SK-N-SH (cell line): ENCODE data around the gene OR10V1. TPM values are rescaled to one million over a fixed set of nuclear protein-coding genes. Genes with fewer than 3 reads are reported as not detected.

Experiments
- CTCF ChIA-PET: fragments of 300-600, 350-600 bp; formaldehyde crosslinking; extraction: SDS; loops from one replicate; lab custom pipeline; 2021; lab: Yijun Ruan, JAX
- POLR2A ChIA-PET: fragments of 350-600 bp; sonication (Branson Sonifier 250); formaldehyde crosslinking; extraction: SDS; loops from one replicate; lab custom pipeline; 2020; ENCODE audit warnings: antibody characterized with exemption, inconsistent platforms; lab: Yijun Ruan, JAX
- DNase-seq: peaks from one replicate; pipeline ENCODE4 v3.0.0; 2012
- H2AFZ ChIP-seq: fragments of 200-600 bp; sonication (generic); 2 replicates; pipeline ENCODE4 v1.8.1; 2016; ENCODE audit warnings: antibody characterized with exemption, mild to moderate bottlenecking, low read depth
- H3F3A ChIP-seq: fragments of 200-600 bp; sonication (generic); replicated peaks from 2 replicates; pipeline ENCODE3; 2016; ENCODE audit warnings: antibody characterized with exemption, mild to moderate bottlenecking; ENCODE audit not compliant: insufficient read depth
- H3K27ac ChIP-seq, 2 experiments: fragments of 200-500 bp in 1 of 2; fragments of 200-600 bp in 1 of 2; sonication (Bioruptor generic) in 1 of 2; sonication (generic), shearing (Covaris generic) in 1 of 2; 2 replicates each; pipeline versions ENCODE4 v1.5.1 to v1.6.1; 2014 to 2016; ENCODE audit warnings: low read depth in 2 of 2, inconsistent platforms in 1 of 2, low read length in 1 of 2, mild to moderate bottlenecking in 1 of 2, mixed read lengths in 1 of 2
- H3K27me3 ChIP-seq: fragments of 200-600 bp; sonication (generic), shearing (Covaris generic); 2 replicates; pipeline ENCODE4 v1.6.1; 2016; ENCODE audit warnings: mixed run types; ENCODE audit not compliant: insufficient read depth
- H3K36me3 ChIP-seq, 2 experiments: fragments of 200-500 bp in 1 of 2; fragments of 200-600 bp in 1 of 2; sonication (Bioruptor generic) in 1 of 2; sonication (generic) in 1 of 2; replicated peaks in 1 of 2; 2 replicates each; pipeline versions ENCODE3 to v1.5.1; 2014 to 2016; ENCODE audit warnings: low read length in 1 of 2, mild to moderate bottlenecking in 1 of 2; ENCODE audit not compliant: insufficient read depth in 2 of 2, control insufficient read depth in 1 of 2
- H3K4me1 ChIP-seq, 2 experiments: fragments of 200-500 bp in 1 of 2; fragments of 200-600 bp in 1 of 2; sonication (Bioruptor generic) in 1 of 2; sonication (generic), shearing (Covaris generic) in 1 of 2; 2 replicates each; pipeline versions ENCODE4 v1.5.1 to v1.6.1; 2014 to 2016; ENCODE audit warnings: low read depth in 1 of 2, low read length in 1 of 2, mixed run types in 1 of 2; ENCODE audit not compliant: insufficient read depth in 2 of 2, control insufficient read depth in 1 of 2
- H3K4me2 ChIP-seq: fragments of 200-600 bp; sonication (generic), shearing (Covaris generic); 2 replicates; pipeline ENCODE4 v1.6.1; 2017; ENCODE audit warnings: mixed run types
- H3K4me3 ChIP-seq, 2 experiments: fragments of 200-500 bp in 1 of 2; fragments of 200-600 bp in 1 of 2; sonication (Bioruptor generic) in 1 of 2; sonication (generic), shearing (Covaris generic) in 1 of 2; 2 replicates each; pipeline versions ENCODE4 v1.5.1 to v1.8.1; 2014 to 2016; ENCODE audit warnings: low read depth in 2 of 2, inconsistent platforms in 1 of 2, low read length in 1 of 2, mild to moderate bottlenecking in 1 of 2, mixed read lengths in 1 of 2, moderate library complexity in 1 of 2
- H3K79me2 ChIP-seq: fragments of 200-600 bp; sonication (generic); 2 replicates; pipeline ENCODE4 v1.8.1; 2017; ENCODE audit warnings: mild to moderate bottlenecking; ENCODE audit not compliant: insufficient read depth
- H3K9ac ChIP-seq: fragments of 200-600 bp; sonication (generic); 2 replicates; pipeline ENCODE4 v1.6.1; 2017; ENCODE audit warnings: mixed run types
- H3K9me2 ChIP-seq: fragments of 200-600 bp; sonication (generic); 2 replicates; pipeline ENCODE4 v1.6.1; 2017; ENCODE audit warnings: mixed run types
- H3K9me3 ChIP-seq: fragments of 200-600 bp; sonication (generic); 2 replicates; pipeline ENCODE4 v1.6.1; 2017; ENCODE audit warnings: mixed run types, mild to moderate bottlenecking, moderate library complexity
- H4K20me1 ChIP-seq: fragments of 200-600 bp; sonication (generic); 2 replicates; pipeline ENCODE4 v1.6.1; 2017; ENCODE audit warnings: mild to moderate bottlenecking, mixed run types; ENCODE audit not compliant: insufficient read depth
- CHD2 ChIP-seq: fragments of 150-350 bp; IDR thresholded peaks from 2 replicates; pipeline ENCODE4 v1.6.1; 2018; ENCODE audit warnings: low read length; ENCODE audit not compliant: partially characterized antibody
- CTCF ChIP-seq: fragments of 200-600 bp; sonication (generic); IDR thresholded peaks from 2 replicates; pipeline ENCODE4 v1.6.1; 2017; ENCODE audit warnings: antibody characterized with exemption, mild to moderate bottlenecking, moderate library complexity
- ELF1 ChIP-seq: IDR thresholded peaks from 2 replicates; pipeline ENCODE4 v1.4.0; 2012
- EP300 ChIP-seq, 2 experiments: IDR thresholded peaks; 2 replicates each; pipeline versions ENCODE4 v1.4.0 to v1.6.1; 2012; ENCODE audit warnings: borderline replicate concordance in 1 of 2, low read depth in 1 of 2, low read length in 1 of 2
- FOSL2 ChIP-seq: IDR thresholded peaks from 2 replicates; pipeline ENCODE4 v1.4.0; 2012; ENCODE audit warnings: low read depth, mild to moderate bottlenecking, moderate library complexity, borderline replicate concordance
- FOXJ3 ChIP-seq: sonication (generic); formaldehyde crosslinking; IDR thresholded peaks from 2 replicates; pipeline ENCODE4 v1.5.1; 2020; ENCODE audit warnings: mild to moderate bottlenecking, missing genetic modification reagents
- GABPA ChIP-seq: IDR thresholded peaks from 2 replicates; pipeline ENCODE4 v1.4.0; 2012; ENCODE audit warnings: low read depth, mild to moderate bottlenecking
- GATA2 ChIP-seq: sonication (generic); formaldehyde crosslinking; IDR thresholded peaks from 2 replicates; pipeline ENCODE4 v1.5.0; 2020; ENCODE audit warnings: mild to moderate bottlenecking, missing genetic modification reagents
- JUND ChIP-seq: IDR thresholded peaks from 2 replicates; pipeline ENCODE4 v1.4.0; 2012
- MEF2A ChIP-seq: IDR thresholded peaks from 2 replicates; pipeline ENCODE4 v1.4.0; 2012; ENCODE audit warnings: low read depth, borderline replicate concordance
- MXI1 ChIP-seq: IDR thresholded peaks from 2 replicates; pipeline ENCODE4 v1.6.1; 2012; ENCODE audit warnings: mild to moderate bottlenecking, low read depth, low read length, improper control_type of control experiment
- NFIC ChIP-seq: IDR thresholded peaks from 2 replicates; pipeline ENCODE4 v1.4.0; 2012; ENCODE audit warnings: borderline replicate concordance
- NRF1 ChIP-seq: IDR thresholded peaks from 2 replicates; pipeline ENCODE4 v1.6.1; 2012; ENCODE audit warnings: low read depth, mild to moderate bottlenecking, low read length
- POLR2AphosphoS5 ChIP-seq: IDR thresholded peaks from 2 replicates; pipeline ENCODE4 v1.6.1; 2012; ENCODE audit warnings: low read depth, low read length
- RCOR1 ChIP-seq: fragments of 150-350 bp; IDR thresholded peaks from 2 replicates; pipeline ENCODE4 v1.6.1; 2017; ENCODE audit warnings: antibody characterized with exemption, low read length
- REST ChIP-seq: IDR thresholded peaks from 2 replicates; pipeline ENCODE4 v1.6.1; 2012; ENCODE audit warnings: mild to moderate bottlenecking, low read depth, low read length, moderate library complexity
- SMC3 ChIP-seq: IDR thresholded peaks from 2 replicates; pipeline ENCODE4 v1.6.1; 2012; ENCODE audit warnings: low read depth, low read length, improper control_type of control experiment
- TAF1 ChIP-seq: IDR thresholded peaks from 2 replicates; pipeline ENCODE4 v1.6.1; 2012; ENCODE audit warnings: low read depth, mild to moderate bottlenecking, low read length, moderate library complexity, borderline replicate concordance
- TCF12 ChIP-seq: IDR thresholded peaks from 2 replicates; pipeline ENCODE4 v1.4.0; 2012
- YY1 ChIP-seq: IDR thresholded peaks from 2 replicates; pipeline ENCODE4 v1.4.0; 2012; ENCODE audit warnings: low read depth, mild to moderate bottlenecking
- WGBS: methylation state at CpG from one replicate; pipeline ENCODE4 v1.1.6; 2017; ENCODE audit warnings: low lambda C conversion rate; 5-methylcytosine and 5-hydroxymethylcytosine counted together
- polyA plus RNA-seq, 3 experiments: library from polyadenylated mRNA; depleted of rRNA; stranded (reverse); fragments of >200 nt; gene quantifications; 2 replicates each; pipeline ENCODE4 v1.2.3, GENCODE V29; 2012

OR10V1 gene
- polyA plus RNA-seq, 1 of the 3 experiments (the other 2 are of a cell fraction), result not detected

GRCh38 chr11:59754494-59754858 lies 40.8 kb upstream of the OR10V1 start:
- peak overlapping the region; percentile 68 to 86; a peak in 3 of 4 replicates for H3K27ac ChIP-seq
- no peaks in the 10 kb centered on the region for H3K9me2 ChIP-seq
- peaks cover 39% of the 10 kb centered on the region for H3K79me2 ChIP-seq
- ChIA-PET POLR2A (no interaction called here), CTCF (interaction anchor here (0.6 to 5.2 kb wide), 18 partner anchors 10 to 490 kb away, joined by 3 to 88 read pairs (median 5); partner anchors contain the start of gene MRPL16)
- H3K27me3 ChIP-seq, result no peaks in the 10 kb centered on the region
- H3K36me3 ChIP-seq, result peaks cover 0 to 4% of the 10 kb centered on the region in 2 experiments
- H3K9me3 ChIP-seq, result no peaks in the 10 kb centered on the region
- TF ChIP-seq ELF1 (no peak), TCF12 (no peak), CHD2 (no peak), MXI1 (no peak), YY1 (no peak)
- peak overlapping the region; percentile 92 for H2AFZ ChIP-seq
- H3K4me1 ChIP-seq, result peaks cover 0 to 16% of the 10 kb centered on the region in 2 experiments; a peak in 2 of 4 replicates
- 6% methylated on average over 15 of the region's 20 CpGs for WGBS
- H3F3A ChIP-seq, result peaks cover 13% of the 10 kb centered on the region
- DNase-seq, result peak; percentile 39
- H3K4me3 ChIP-seq, result peak overlapping the region; percentile 90 to 91
- H3K9ac ChIP-seq, result peak overlapping the region; percentile 92
- peaks cover 27% of the 10 kb centered on the region for H4K20me1 ChIP-seq
- peak overlapping the region; percentile 91 for H3K4me2 ChIP-seq

- H3K9ac ChIP-seq, result peak overlapping the region; percentile 92; the same call in 1 of the 2 replicates
- no peaks in the 10 kb centered on the region for H3K9me3 ChIP-seq
- WGBS, result 23% methylated on average over 44 of the region's 47 CpGs
- peaks cover 0 to 16% of the 10 kb centered on the region in 2 experiments; a peak in 2 of 4 replicates for H3K4me1 ChIP-seq
- ChIA-PET CTCF (interaction anchor here (0.6 to 5.2 kb wide), 23 partner anchors 9 to 358 kb away, joined by 3 to 88 read pairs (median 3); partner anchors contain the start of gene MRPL16), POLR2A (no interaction called here)
- H3K4me2 ChIP-seq, result peak overlapping the region; percentile 91
- no peaks in the 10 kb centered on the region for H3K9me2 ChIP-seq
- peaks cover 0 to 4% of the 10 kb centered on the region in 2 experiments for H3K36me3 ChIP-seq
- H3F3A ChIP-seq, result peaks cover 13% of the 10 kb centered on the region
- peaks cover 21% of the 10 kb centered on the region for H4K20me1 ChIP-seq
- peaks cover 33% of the 10 kb centered on the region for H3K79me2 ChIP-seq
- H3K4me3 ChIP-seq, result peak overlapping the region; percentile 90 to 91
- H2AFZ ChIP-seq, result peak overlapping the region; percentile 92
- H3K27me3 ChIP-seq, result no peaks in the 10 kb centered on the region
- peak; percentile 89 for DNase-seq
- peak overlapping the region; percentile 68 to 86; a peak in 3 of 4 replicates for H3K27ac ChIP-seq
- TF ChIP-seq REST, result no peak
- TF ChIP-seq SMC3, result peak; percentile 95
- no peak for TF ChIP-seq RCOR1
- no peak for TF ChIP-seq ELF1
- TF ChIP-seq MEF2A, result no peak
- no peak for TF ChIP-seq POLR2AphosphoS5
- no peak for TF ChIP-seq FOXJ3 (CRISPR knock-in tag)
- no peak for TF ChIP-seq EP300 (IDR thresholded peaks at IDR 0.05; ENCODE audit: borderline replicate concordance in 1 of 2, low read depth in 1 of 2, low read length in 1 of 2)
- TF ChIP-seq CHD2, result no peak
- 0 out of 2 replicates have a peak, but pooled peaks have one; percentile 34 for TF ChIP-seq MXI1
- no peak for TF ChIP-seq NFIC
- TF ChIP-seq JUND, result no peak
- no peak for TF ChIP-seq TCF12
- TF ChIP-seq GABPA, result no peak
- TF ChIP-seq GATA2 (CRISPR knock-in tag), result no peak
- TF ChIP-seq FOSL2, result no peak
- no peak for TF ChIP-seq TAF1
- no peak for TF ChIP-seq YY1
- TF ChIP-seq NRF1, result no peak
- TF ChIP-seq CTCF, result peak; percentile 87
Measured at GRCh38 chr11:59753650-59754493, 40.2 kb upstream of the OR10V1 start.
